Muscle layer of colon (tissue), 2 donors: ENCODE measurements around the gene SMARCD1.
A peak's percentile ranks its signal among the peaks of the same experiment; 100 is the strongest.

ENCODE experiments used
- H3K27ac ChIP-seq: one replicate; pipeline ENCODE4 v1.7.0; 2013; ENCODE audit warnings: low read depth, mild to moderate bottlenecking, low read length, moderate library complexity
- H3K27me3 ChIP-seq, 2 donors: one replicate each; pipeline ENCODE4 v1.7.0; 2013; ENCODE audit warnings: low read length in 2 of 2, mild to moderate bottlenecking in 2 of 2; ENCODE audit not compliant: insufficient read depth in 2 of 2, control insufficient read depth in 1 of 2
- H3K36me3 ChIP-seq: one replicate; pipeline ENCODE4 v1.7.0; 2013; ENCODE audit warnings: mild to moderate bottlenecking, low read length; ENCODE audit not compliant: insufficient read depth
- H3K4me1 ChIP-seq: one replicate; pipeline ENCODE4 v1.7.0; 2013; ENCODE audit warnings: mild to moderate bottlenecking, low read length; ENCODE audit not compliant: insufficient read depth
- H3K4me3 ChIP-seq, 2 donors: one replicate each; pipeline ENCODE4 v1.7.0; 2013; ENCODE audit warnings: low read length in 2 of 2, low read depth in 1 of 2, mild to moderate bottlenecking in 1 of 2, moderate library complexity in 1 of 2
- H3K9ac ChIP-seq: one replicate; pipeline ENCODE4 v1.7.0; 2013; ENCODE audit warnings: low read length
- H3K9me3 ChIP-seq: one replicate; pipeline ENCODE4 v1.7.0; 2013; ENCODE audit warnings: mild to moderate bottlenecking, low read length
- donor health status: abdominal sarcoma.
- donor health status: Adenocarcinoma of cecum.

SMARCD1 gene

GRCh38 chr12:50069539-50069938, 15.6 kb upstream of the SMARCD1 start:
- Histone ChIP-seq H3K27ac (no peak overlapping the region), H3K4me1 (peaks cover 16% of the 10 kb centered on the region), H3K36me3 (no peaks in the 10 kb centered on the region), H3K9me3 (no peaks in the 10 kb centered on the region), H3K4me3 (no peak overlapping the region), H3K9ac (no peak overlapping the region), H3K27me3 (no peaks in the 10 kb centered on the region)

GRCh38 chr12:50070314-50071060, 14.7 kb upstream of the SMARCD1 start:
- Histone ChIP-seq H3K36me3 (no peaks in the 10 kb centered on the region), H3K4me3 (peak overlapping the region in 1 of 2 donors; percentile 29), H3K4me1 (peaks cover 16% of the 10 kb centered on the region), H3K9me3 (no peaks in the 10 kb centered on the region), H3K9ac (no peak overlapping the region), H3K27me3 (no peaks in the 10 kb centered on the region), H3K27ac (no peak overlapping the region)

- Histone ChIP-seq H3K27ac (no peak overlapping the region), H3K36me3 (no peaks in the 10 kb centered on the region), H3K4me1 (peaks cover 4% of the 10 kb centered on the region), H3K9ac (no peak overlapping the region), H3K4me3 (no peak overlapping the region), H3K9me3 (no peaks in the 10 kb centered on the region), H3K27me3 (no peaks in the 10 kb centered on the region)
These were observed 12.8 kb upstream of the SMARCD1 start for GRCh38 chr12:50072198-50072907.

- Histone ChIP-seq H3K27ac (no peak overlapping the region), H3K4me1 (peaks cover 4% of the 10 kb centered on the region), H3K36me3 (no peaks in the 10 kb centered on the region), H3K9me3 (no peaks in the 10 kb centered on the region), H3K27me3 (no peaks in the 10 kb centered on the region), H3K9ac (no peak overlapping the region), H3K4me3 (no peak overlapping the region)
These were observed 11.9 kb upstream of the SMARCD1 start for GRCh38 chr12:50073206-50073605.

GRCh38 chr12:50073712-50074111, 11.4 kb upstream of the SMARCD1 start:
- H3K9ac ChIP-seq = no peak overlapping the region
- no peaks in the 10 kb centered on the region for H3K9me3 ChIP-seq
- H3K4me1 ChIP-seq = peaks cover 4% of the 10 kb centered on the region
- H3K4me3 ChIP-seq = no peak overlapping the region
- no peaks in the 10 kb centered on the region for H3K27me3 ChIP-seq
- H3K36me3 ChIP-seq = no peaks in the 10 kb centered on the region
- no peak overlapping the region for H3K27ac ChIP-seq

GRCh38 chr12:50074936-50075807, 10.0 kb upstream of the SMARCD1 start:
- Histone ChIP-seq H3K9ac (no peak overlapping the region), H3K4me1 (peaks cover 2% of the 10 kb centered on the region), H3K4me3 (no peak overlapping the region), H3K36me3 (no peaks in the 10 kb centered on the region), H3K27ac (no peak overlapping the region), H3K27me3 (no peaks in the 10 kb centered on the region), H3K9me3 (no peaks in the 10 kb centered on the region)

GRCh38 chr12:50075808-50076170, 9.4 kb upstream of the SMARCD1 start:
- H3K36me3 ChIP-seq = no peaks in the 10 kb centered on the region
- H3K27ac ChIP-seq = no peak overlapping the region
- no peaks in the 10 kb centered on the region for H3K9me3 ChIP-seq
- H3K4me3 ChIP-seq = no peak overlapping the region
- H3K27me3 ChIP-seq = no peaks in the 10 kb centered on the region
- no peaks in the 10 kb centered on the region for H3K4me1 ChIP-seq
- no peak overlapping the region for H3K9ac ChIP-seq

GRCh38 chr12:50077099-50077498, 8.0 kb upstream of the SMARCD1 start:
- Histone ChIP-seq H3K9me3 (no peaks in the 10 kb centered on the region), H3K27ac (no peak overlapping the region), H3K9ac (no peak overlapping the region), H3K27me3 (no peaks in the 10 kb centered on the region), H3K4me3 (no peak overlapping the region), H3K36me3 (no peaks in the 10 kb centered on the region), H3K4me1 (no peaks in the 10 kb centered on the region)

GRCh38 chr12:50078281-50078680, 6.9 kb upstream of the SMARCD1 start:
- Histone ChIP-seq H3K4me3 (no peak overlapping the region), H3K9me3 (no peaks in the 10 kb centered on the region), H3K9ac (no peak overlapping the region), H3K27me3 (no peaks in the 10 kb centered on the region), H3K4me1 (no peaks in the 10 kb centered on the region), H3K27ac (no peak overlapping the region), H3K36me3 (no peaks in the 10 kb centered on the region)

- Histone ChIP-seq H3K4me3 (no peak overlapping the region), H3K4me1 (no peaks in the 10 kb centered on the region), H3K9ac (no peak overlapping the region), H3K36me3 (no peaks in the 10 kb centered on the region), H3K9me3 (no peaks in the 10 kb centered on the region), H3K27me3 (no peaks in the 10 kb centered on the region), H3K27ac (no peak overlapping the region)
These were observed 5.4 kb upstream of the SMARCD1 start for GRCh38 chr12:50079771-50080170.

- Histone ChIP-seq H3K9ac (no peak overlapping the region), H3K4me1 (no peaks in the 10 kb centered on the region), H3K9me3 (no peaks in the 10 kb centered on the region), H3K36me3 (no peaks in the 10 kb centered on the region), H3K27ac (no peak overlapping the region), H3K4me3 (no peak overlapping the region), H3K27me3 (no peaks in the 10 kb centered on the region)
These were observed 3.9 kb upstream of the SMARCD1 start for GRCh38 chr12:50081096-50081808.
